A549 (cell line): ENCODE data around the gene B2M. TPM values are rescaled to one million over a fixed set of nuclear protein-coding genes. Genes with fewer than 3 reads are reported as not detected.

ENCODE experiments used
- ATAC-seq, 2 experiments: fragments of 200-7000 bp in 1 of 2; fragments of >200 bp in 1 of 2; cut with Nextera tagmentation in 1 of 2; cut with Tn5 transposase in 1 of 2; 3 replicates each; pipeline versions ENCODE4 v1.8.0 to v1.9.1; 2018 to 2020; ENCODE audit warnings: mild to moderate bottlenecking in 1 of 2, moderate library complexity in 1 of 2
- CTCF ChIA-PET: fragments of 300-600 bp; sonication (Branson Sonifier 250); formaldehyde crosslinking; extraction: SDS; loops from one replicate; lab custom pipeline; 2021; ENCODE audit warnings: antibody characterized with exemption, inconsistent platforms; lab: Yijun Ruan, JAX
- POLR2A ChIA-PET: fragments of 350-600 bp; formaldehyde crosslinking; extraction: SDS; loops from one replicate; lab custom pipeline; 2021; ENCODE audit warnings: antibody characterized with exemption, inconsistent platforms; lab: Yijun Ruan, JAX
- DNase-seq, 2 experiments: peaks; one replicate each; pipeline versions ENCODE4 v3.0.0 to v3.0.0-alpha.2; 2011 to 2016; ENCODE audit warnings: low read depth in 1 of 2, low spot score in 1 of 2
- FAIRE-seq: peaks from 2 replicates; lab custom pipeline; 2011; peaks lifted over from hg19 to GRCh38; lab: Jason Lieb, UNC
- H3K27ac ChIP-seq, 2 experiments: fragments of >200 bp; sonication (Bioruptor Twin); formaldehyde crosslinking; 3 replicates each; pipeline ENCODE4 v1.5.1; 2016 to 2017
- H3K4me1 ChIP-seq: fragments of >200 bp; sonication (Bioruptor Twin); formaldehyde crosslinking; 3 replicates; pipeline ENCODE4 v1.6.1; 2016
- H3K4me2 ChIP-seq: fragments of >200 bp; sonication (Bioruptor Twin); formaldehyde crosslinking; 3 replicates; pipeline ENCODE4 v1.6.1; 2016
- H3K4me3 ChIP-seq: fragments of >200 bp; sonication (Bioruptor Twin); formaldehyde crosslinking; 3 replicates; pipeline ENCODE4 v1.5.1; 2016
- H3K9me3 ChIP-seq: fragments of >200 bp; sonication (Bioruptor Twin); formaldehyde crosslinking; 3 replicates; pipeline ENCODE4 v1.6.1; 2016
- ATOH8 ChIP-seq: fragments of 250-450 bp; sonication (Bioruptor Pico); IDR thresholded peaks from 2 replicates; pipeline ENCODE4 v1.5.0; 2020; ENCODE audit warnings: low read depth, mild to moderate bottlenecking, moderate library complexity
- BCL3 ChIP-seq: fragments of >200 bp; sonication (Bioruptor Twin); formaldehyde crosslinking; IDR thresholded peaks from 3 replicates; pipeline ENCODE4 v1.6.1; 2016
- BHLHE40 ChIP-seq: IDR thresholded peaks from 2 replicates; pipeline ENCODE4 v1.6.1; 2012; ENCODE audit warnings: low read depth, low read length, inconsistent platforms
- CTCF ChIP-seq: fragments of >200 bp; sonication (Bioruptor Twin); formaldehyde crosslinking; IDR thresholded peaks from 3 replicates; pipeline ENCODE4 v1.5.1; 2016
- EP300 ChIP-seq, 2 experiments: fragments of >200 bp; sonication (Bioruptor Twin); formaldehyde crosslinking; IDR thresholded peaks; 2 replicates in 1 of 2; 3 replicates in 1 of 2; pipeline ENCODE4 v1.6.1; 2016 to 2017
- ESRRA ChIP-seq: fragments of 150-350 bp; IDR thresholded peaks from 2 replicates; pipeline ENCODE4 v1.6.1; 2014; ENCODE audit warnings: mild to moderate bottlenecking, low read length, borderline replicate concordance
- FOSL2 ChIP-seq, 2 experiments: fragments of 450-650 bp in 1 of 2; fragments of >200 bp in 1 of 2; sonication (Bioruptor Twin) in 1 of 2; formaldehyde crosslinking; IDR thresholded peaks; 2 replicates each; pipeline versions ENCODE4 v1.5.0 to v1.6.1; 2016 to 2020; ENCODE audit warnings: mild to moderate bottlenecking in 1 of 2, moderate library complexity in 1 of 2
- FOXS1 ChIP-seq: fragments of 250-450 bp; sonication (Bioruptor Pico); IDR thresholded peaks from 2 replicates; pipeline ENCODE4 v1.5.0; 2020; ENCODE audit warnings: mild to moderate bottlenecking, moderate library complexity
- GATA3 ChIP-seq: IDR thresholded peaks from 2 replicates; pipeline ENCODE4 v1.6.1; 2012; ENCODE audit warnings: borderline replicate concordance
- HES2 ChIP-seq: fragments of >200 bp; sonication (Bioruptor Twin); formaldehyde crosslinking; IDR thresholded peaks from 2 replicates; pipeline ENCODE4 v1.6.1; 2016
- HEYL ChIP-seq: fragments of 250-450 bp; sonication (Bioruptor Pico); IDR thresholded peaks from 2 replicates; pipeline ENCODE4 v1.8.0; 2021; ENCODE audit warnings: mild to moderate bottlenecking, moderate library complexity
- HOXB13 ChIP-seq: fragments of 250-450 bp; sonication (Bioruptor Pico); IDR thresholded peaks from 2 replicates; pipeline ENCODE4 v1.5.0; 2020; ENCODE audit warnings: low read depth, mild to moderate bottlenecking, moderate library complexity
- JUN ChIP-seq, 2 experiments: fragments of >200 bp; sonication (Bioruptor Twin); formaldehyde crosslinking; IDR thresholded peaks; 2 replicates in 1 of 2; 3 replicates in 1 of 2; pipeline ENCODE4 v1.6.1; 2016 to 2017
- JUNB ChIP-seq: fragments of >200 bp; sonication (Bioruptor Twin); formaldehyde crosslinking; IDR thresholded peaks from 2 replicates; pipeline ENCODE4 v1.6.1; 2016
- MAX ChIP-seq: IDR thresholded peaks from 2 replicates; pipeline ENCODE4 v1.6.1; 2012
- MAZ ChIP-seq: fragments of 150-350 bp; IDR thresholded peaks from 2 replicates; pipeline ENCODE4 v1.6.1; 2014; ENCODE audit warnings: antibody characterized with exemption, low read depth, low read length, borderline replicate concordance
- MYC ChIP-seq: IDR thresholded peaks from 2 replicates; pipeline ENCODE4 v1.6.1; 2012; ENCODE audit warnings: mild to moderate bottlenecking, inconsistent platforms, low read length, improper control_type of control experiment, borderline replicate concordance
- NPAS2 ChIP-seq: fragments of 250-450 bp; sonication (Bioruptor Pico); IDR thresholded peaks from 2 replicates; pipeline ENCODE4 v1.8.0; 2022; ENCODE audit warnings: mild to moderate bottlenecking, moderate library complexity, borderline replicate concordance
- NR3C1 ChIP-seq: fragments of >200 bp; sonication (Bioruptor Twin); formaldehyde crosslinking; IDR thresholded peaks from 3 replicates; pipeline ENCODE4 v1.6.1; 2017
- PHF8 ChIP-seq: fragments of 200-600 bp; sonication (generic); IDR thresholded peaks from 2 replicates; pipeline ENCODE4 v1.6.1; 2016; ENCODE audit warnings: low read depth, mild to moderate bottlenecking, antibody characterized with exemption, moderate library complexity, borderline replicate concordance
- POLR2A ChIP-seq: IDR thresholded peaks from 2 replicates; pipeline ENCODE4 v1.6.1; 2012; ENCODE audit warnings: mild to moderate bottlenecking, low read length
- RAD21 ChIP-seq, 2 experiments: fragments of >200 bp in 1 of 2; sonication (Bioruptor Twin) in 1 of 2; formaldehyde crosslinking in 1 of 2; IDR thresholded peaks in 1 of 2; conservative IDR thresholded peaks in 1 of 2; 2 replicates in 1 of 2; 3 replicates in 1 of 2; pipeline ENCODE4 v1.6.1; 2012 to 2018; ENCODE audit warnings: inconsistent platforms in 1 of 2
- RARB ChIP-seq: fragments of 250-450 bp; sonication (Bioruptor Pico); IDR thresholded peaks from 2 replicates; pipeline ENCODE4 v1.8.0; 2021; ENCODE audit warnings: mild to moderate bottlenecking, moderate library complexity
- RFX5 ChIP-seq: fragments of 450-650 bp; IDR thresholded peaks from 2 replicates; pipeline ENCODE4 v1.7.1; 2014; ENCODE audit warnings: antibody characterized with exemption, mild to moderate bottlenecking, moderate library complexity
- RNF2 ChIP-seq: fragments of 200-600 bp; sonication (generic); IDR thresholded peaks from 2 replicates; pipeline ENCODE4 v1.6.1; 2016; ENCODE audit warnings: low read depth, mild to moderate bottlenecking, antibody characterized with exemption, moderate library complexity, borderline replicate concordance
- SREBF2 ChIP-seq: fragments of 450-650 bp; IDR thresholded peaks from 2 replicates; pipeline ENCODE4 v1.6.1; 2014; ENCODE audit warnings: mild to moderate bottlenecking, moderate library complexity
- USF2 ChIP-seq: fragments of 450-650 bp; IDR thresholded peaks from 2 replicates; pipeline ENCODE4 v1.6.1; 2014; ENCODE audit warnings: antibody characterized with exemption
- ZSCAN20 ChIP-seq: fragments of 250-450 bp; sonication (Bioruptor Pico); IDR thresholded peaks from 2 replicates; pipeline ENCODE4 v1.8.0; 2022; ENCODE audit warnings: mild to moderate bottlenecking, moderate library complexity
- WGBS: methylation state at CpG from one replicate; pipeline ENCODE4 v1.1.6; 2017; ENCODE audit errors: missing lambda C conversion rate; 5-methylcytosine and 5-hydroxymethylcytosine counted together
- polyA plus RNA-seq, 4 experiments: library from polyadenylated mRNA; depleted of rRNA in 3 of 4; stranded (reverse); fragments of >200 nt; fragmentation: RNase III in 1 of 4; extraction: RNeasy Plus Mini Kit Qiagen cat#74134 plus additional on column Dnase treatment in 1 of 4; gene quantifications; 2 replicates in 3 of 4; 3 replicates in 1 of 4; pipeline ENCODE4 v1.2.3, GENCODE V29; 2011 to 2017

B2M gene
- polyA plus RNA-seq, 2 of the 4 experiments (the other 2 are of a cell fraction) = 486 to 823 TPM

GRCh38 chr15:44662478-44663409 is 48.6 kb upstream of the B2M start:
- Histone ChIP-seq H3K9me3 (no peaks in the 10 kb centered on the region), H3K4me3 (peak overlapping the region; percentile 82), H3K4me1 (peaks cover 17% of the 10 kb centered on the region; the same call in 2 of the 3 replicates), H3K27ac (peak overlapping the region; percentile 98), H3K4me2 (peak overlapping the region; percentile 87)
- 7% methylated on average over 21 of the region's 34 CpGs for WGBS
- ChIA-PET POLR2A (interaction anchor here (0.6 to 2.4 kb wide), 9 partner anchors 20 to 280 kb away, joined by 3 to 22 read pairs (median 5); partner anchors contain the start of genes B2M, PATL2 and TRIM69), CTCF (interaction anchor here (0.7 to 5.7 kb wide), 22 partner anchors 10 to 119 kb away, joined by 3 to 46 read pairs (median 5); partner anchors contain the start of genes B2M, PATL2 and TRIM69)
- peak; percentile 37 to 63 for DNase-seq
- TF ChIP-seq FOXS1 (CRISPR knock-in tag) (no peak), HEYL (CRISPR knock-in tag) (no peak), POLR2A (no peak; the same call in 1 of the 2 replicates), NPAS2 (CRISPR knock-in tag) (no peak), MYC (no peak), HES2 (no peak), ZSCAN20 (CRISPR knock-in tag) (no peak), MAX (no peak), HOXB13 (CRISPR knock-in tag) (no peak), USF2 (no peak), JUN (IDR thresholded peaks at IDR 0.05) (no peak), FOSL2 (IDR thresholded peaks at IDR 0.05) (no peak), FOSL2 (CRISPR knock-in tag; IDR thresholded peaks at IDR 0.05) (no peak), GATA3 (no peak)
- FAIRE-seq = no peak
- ATAC-seq = peak; percentile 85 to 86

- peak; percentile 77 to 96 for DNase-seq
- FAIRE-seq = no peak
- peak within 1 kb of the TSS; percentile 82 for H3K4me3 ChIP-seq
- ChIA-PET CTCF (interaction anchor here (0.6 to 5.7 kb wide), 28 partner anchors 10 to 118 kb away, joined by 3 to 46 read pairs (median 4); partner anchors contain the start of genes B2M, PATL2 and TRIM69), POLR2A (interaction anchor here (0.8 to 2.4 kb wide), 8 partner anchors 20 to 126 kb away, joined by 3 to 22 read pairs (median 8); partner anchors contain the start of genes B2M, PATL2 and TRIM69)
- H3K4me2 ChIP-seq = peak within 1 kb of the TSS; percentile 87
- H3K4me1 ChIP-seq = peaks cover 17% of the 10 kb centered on the region; the same call in 2 of the 3 replicates
- peak; percentile 95 for ATAC-seq
- peak within 1 kb of the TSS; percentile 98 for H3K27ac ChIP-seq
- 36% methylated on average over 13 of the region's 53 CpGs for WGBS
- H3K9me3 ChIP-seq = no peaks in the 10 kb centered on the region
- TF ChIP-seq JUNB = no peak
- TF ChIP-seq RFX5 = no peak; the same call in 1 of the 2 replicates
- TF ChIP-seq EP300 (IDR thresholded peaks at IDR 0.05) = no peak
- TF ChIP-seq MAZ = no peak
- no peak for TF ChIP-seq ATOH8
- TF ChIP-seq PHF8 = peak; percentile 96; the same call in 1 of the 2 replicates
- TF ChIP-seq RAD21 (conservative IDR thresholded peaks at IDR 0.05 in 1 of 2, IDR thresholded peaks at IDR 0.05 in 1 of 2) = peak; percentile 81 to 83
- no peak for TF ChIP-seq RNF2
- no peak for TF ChIP-seq SREBF2
- TF ChIP-seq CTCF = peak; percentile 64
- no peak for TF ChIP-seq RARB (CRISPR knock-in tag)
- no peak for TF ChIP-seq ESRRA
- TF ChIP-seq ZSCAN20 (CRISPR knock-in tag) = no peak
- no peak for TF ChIP-seq FOXS1 (CRISPR knock-in tag)
- no peak for TF ChIP-seq BHLHE40
- peak; percentile 74 to 86; a peak in 4 of 5 replicates for TF ChIP-seq JUN (IDR thresholded peaks at IDR 0.05)
- no peak for TF ChIP-seq NR3C1
- no peak; the same call in 2 of the 3 replicates for TF ChIP-seq BCL3
- peak; percentile 75; the same call in 1 of the 2 replicates for TF ChIP-seq HEYL (CRISPR knock-in tag)
Measured at GRCh38 chr15:44663410-44664308, 47.7 kb upstream of the B2M start, which contains the start of gene SPG11. Gene SPG11, minus strand, starts transcription at chr15:44663662. Its CDS starts 15 bp downstream, at chr15:44663647.
